HL-60 (cell line): ENCODE results near the gene OXTR.

Experiments used
- CTCF ChIP-seq: IDR thresholded peaks from one replicate; pipeline ENCODE4 v1.5.1; 2011; ENCODE audit warnings: low read length, control low read depth, inconsistent platforms; ENCODE audit not compliant: insufficient read depth
- GABPA ChIP-seq: IDR thresholded peaks from 2 replicates; pipeline ENCODE4 v1.6.1; 2012; ENCODE audit warnings: low read depth
- POLR2AphosphoS5 ChIP-seq: IDR thresholded peaks from 2 replicates; pipeline ENCODE4 v1.6.1; 2012; ENCODE audit warnings: low read depth
- TF ChIP-seq, protein P1 (sequence below): IDR thresholded peaks from 2 replicates; pipeline ENCODE4 v1.6.1; 2012; ENCODE audit warnings: low read depth; ENCODE audit not compliant: insufficient replicate concordance

- TF ChIP-seq CTCF, result no peak
- no peak for TF ChIP-seq GABPA
- TF ChIP-seq, protein P1, sequence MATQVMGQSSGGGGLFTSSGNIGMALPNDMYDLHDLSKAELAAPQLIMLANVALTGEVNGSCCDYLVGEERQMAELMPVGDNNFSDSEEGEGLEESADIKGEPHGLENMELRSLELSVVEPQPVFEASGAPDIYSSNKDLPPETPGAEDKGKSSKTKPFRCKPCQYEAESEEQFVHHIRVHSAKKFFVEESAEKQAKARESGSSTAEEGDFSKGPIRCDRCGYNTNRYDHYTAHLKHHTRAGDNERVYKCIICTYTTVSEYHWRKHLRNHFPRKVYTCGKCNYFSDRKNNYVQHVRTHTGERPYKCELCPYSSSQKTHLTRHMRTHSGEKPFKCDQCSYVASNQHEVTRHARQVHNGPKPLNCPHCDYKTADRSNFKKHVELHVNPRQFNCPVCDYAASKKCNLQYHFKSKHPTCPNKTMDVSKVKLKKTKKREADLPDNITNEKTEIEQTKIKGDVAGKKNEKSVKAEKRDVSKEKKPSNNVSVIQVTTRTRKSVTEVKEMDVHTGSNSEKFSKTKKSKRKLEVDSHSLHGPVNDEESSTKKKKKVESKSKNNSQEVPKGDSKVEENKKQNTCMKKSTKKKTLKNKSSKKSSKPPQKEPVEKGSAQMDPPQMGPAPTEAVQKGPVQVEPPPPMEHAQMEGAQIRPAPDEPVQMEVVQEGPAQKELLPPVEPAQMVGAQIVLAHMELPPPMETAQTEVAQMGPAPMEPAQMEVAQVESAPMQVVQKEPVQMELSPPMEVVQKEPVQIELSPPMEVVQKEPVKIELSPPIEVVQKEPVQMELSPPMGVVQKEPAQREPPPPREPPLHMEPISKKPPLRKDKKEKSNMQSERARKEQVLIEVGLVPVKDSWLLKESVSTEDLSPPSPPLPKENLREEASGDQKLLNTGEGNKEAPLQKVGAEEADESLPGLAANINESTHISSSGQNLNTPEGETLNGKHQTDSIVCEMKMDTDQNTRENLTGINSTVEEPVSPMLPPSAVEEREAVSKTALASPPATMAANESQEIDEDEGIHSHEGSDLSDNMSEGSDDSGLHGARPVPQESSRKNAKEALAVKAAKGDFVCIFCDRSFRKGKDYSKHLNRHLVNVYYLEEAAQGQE, result no peak
- no peak for TF ChIP-seq POLR2AphosphoS5
Measured at GRCh38 chr3:8780279-8780678, 10.9 kb upstream of the OXTR start.
